SU-DHL-6 (cell line): ENCODE measurements around the gene NRP2.

Experiments used
- CTCF ChIP-seq: fragments of 200-600 bp; sonication (generic); IDR thresholded peaks from one replicate; pipeline ENCODE4 v1.5.1; 2017; ENCODE audit warnings: antibody characterized with exemption, mild to moderate bottlenecking, low read length, moderate library complexity; ENCODE audit not compliant: insufficient read depth, poor library complexity, severe bottlenecking
- EZH2phosphoT487 ChIP-seq: fragments of 200-600 bp; sonication (generic), shearing (Covaris generic); conservative IDR thresholded peaks from 2 replicates; pipeline ENCODE4 v1.6.1; 2018; ENCODE audit warnings: mild to moderate bottlenecking, antibody characterized with exemption, low read length, moderate library complexity, mixed read lengths

- TF ChIP-seq CTCF (no peak), EZH2phosphoT487 (no peak)
These were observed 44.4 kb upstream of the NRP2 start for GRCh38 chr2:205637779-205638503.
